ENCODE measurements around the gene KRT33B. TPM values are rescaled to one million over a fixed set of nuclear protein-coding genes. Genes with fewer than 3 reads are reported as not detected.

KRT33B gene
- total RNA-seq, 1 experiment from 2014 or later: not detected

DNA sequence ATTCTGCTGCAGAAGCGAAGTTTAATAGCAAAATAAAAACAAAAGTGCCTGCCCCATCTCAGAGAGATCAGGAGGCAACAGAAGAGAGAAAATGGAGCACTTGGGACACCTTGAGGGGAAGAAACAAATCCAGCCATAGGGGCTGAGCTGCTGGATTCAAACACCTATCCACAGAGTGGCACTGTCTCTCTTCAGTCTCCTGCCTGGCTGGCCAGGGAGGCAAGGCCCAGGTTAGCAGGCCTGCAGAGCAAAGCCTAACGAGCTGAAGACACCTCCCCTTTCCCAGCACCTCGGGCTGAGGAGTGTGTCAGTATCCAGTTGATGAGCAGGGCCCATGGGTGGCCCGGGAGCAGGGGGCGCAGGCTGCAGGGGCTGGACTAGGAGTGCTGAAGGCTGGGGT is 36.6 kb upstream of the KRT33B start:
- Histone ChIP-seq H3K23ac (ENCODE audit: insufficient read length, low read depth, low read length) (no peak overlapping the region), H3K9me3 (ENCODE audit: control insufficient read depth, low read depth, low read length) (no peaks in the 10 kb centered on the region), H4K20me1 (ENCODE audit: control insufficient read depth, insufficient read depth, insufficient read length) (no peaks in the 10 kb centered on the region), H3K27ac (ENCODE audit: insufficient read length, low read depth, low read length) (no peak overlapping the region), H2AK5ac (ENCODE audit: insufficient read length, low read length) (no peak overlapping the region), H2BK20ac (ENCODE audit: low read depth, low read length, poor library complexity, severe bottlenecking) (no peak overlapping the region), H2BK5ac (ENCODE audit: insufficient read length, low read length) (no peak overlapping the region), H3K4me2 (ENCODE audit: insufficient read depth, insufficient read length, low read length) (no peak overlapping the region), H2BK120ac (ENCODE audit: low read depth, low read length, poor library complexity, severe bottlenecking) (no peak overlapping the region), H3T11ph (ENCODE audit: low read length) (no peak overlapping the region), H3K9ac (ENCODE audit: extremely low read depth, insufficient read length, low read length) (no peak overlapping the region), H4K5ac (ENCODE audit: insufficient read length, low read depth, low read length) (no peak overlapping the region), H3K56ac (ENCODE audit: insufficient read length, low read depth, low read length) (no peak overlapping the region), H3K79me2 (ENCODE audit: insufficient read depth, low read length) (no peaks in the 10 kb centered on the region), H2AFZ (ENCODE audit: low read length) (no peak overlapping the region), H3K18ac (ENCODE audit: insufficient read length, low read depth, low read length) (no peak overlapping the region), H2BK12ac (ENCODE audit: insufficient read length, low read depth, low read length) (no peak overlapping the region), H4K91ac (ENCODE audit: insufficient read length, low read depth, low read length) (no peak overlapping the region), H3K14ac (ENCODE audit: insufficient read depth, low read length) (0 out of 2 replicates have a peak overlapping the region, but pooled peaks have one; percentile 6), H4K8ac (replicated peaks; ENCODE audit: insufficient read length, low read depth, low read length) (no peak overlapping the region), H3K23me2 (ENCODE audit: insufficient read length, low read depth, low read length, poor library complexity, severe bottlenecking) (no peaks in the 10 kb centered on the region), H3K4ac (ENCODE audit: low read depth, low read length) (no peak overlapping the region), H3K27me3 (ENCODE audit: insufficient read depth, low read length) (no peaks in the 10 kb centered on the region), H2BK15ac (ENCODE audit: low read depth, low read length) (no peak overlapping the region), H3K79me1 (ENCODE audit: insufficient read depth, low read depth, low read length, poor library complexity, severe bottlenecking) (no peaks in the 10 kb centered on the region), H3K4me1 (ENCODE audit: insufficient read depth, low read length) (0 out of 2 replicates have a peak, but pooled peaks cover 2% of the 10 kb centered on the region)
- no CpG with 5 or more reads among the region's 5 CpGs for WGBS (ENCODE audit: extremely low coverage, insufficient read length, low lambda C conversion rate)
- Mint-ChIP-seq H3K36me3 (ENCODE audit: insufficient read depth in 1 of 3, low read depth in 3 of 3) (no peaks in the 10 kb centered on the region), H3K9me3 (no peaks in the 10 kb centered on the region), H3K27me3 (ENCODE audit: low read depth) (peaks cover 3% of the 10 kb centered on the region), H3K27ac (no peak overlapping the region), H3K4me3 (no peak overlapping the region), H3K4me1 (peaks cover 6 to 10% of the 10 kb centered on the region in 2 experiments)
- TF ChIP-seq, protein P1, sequence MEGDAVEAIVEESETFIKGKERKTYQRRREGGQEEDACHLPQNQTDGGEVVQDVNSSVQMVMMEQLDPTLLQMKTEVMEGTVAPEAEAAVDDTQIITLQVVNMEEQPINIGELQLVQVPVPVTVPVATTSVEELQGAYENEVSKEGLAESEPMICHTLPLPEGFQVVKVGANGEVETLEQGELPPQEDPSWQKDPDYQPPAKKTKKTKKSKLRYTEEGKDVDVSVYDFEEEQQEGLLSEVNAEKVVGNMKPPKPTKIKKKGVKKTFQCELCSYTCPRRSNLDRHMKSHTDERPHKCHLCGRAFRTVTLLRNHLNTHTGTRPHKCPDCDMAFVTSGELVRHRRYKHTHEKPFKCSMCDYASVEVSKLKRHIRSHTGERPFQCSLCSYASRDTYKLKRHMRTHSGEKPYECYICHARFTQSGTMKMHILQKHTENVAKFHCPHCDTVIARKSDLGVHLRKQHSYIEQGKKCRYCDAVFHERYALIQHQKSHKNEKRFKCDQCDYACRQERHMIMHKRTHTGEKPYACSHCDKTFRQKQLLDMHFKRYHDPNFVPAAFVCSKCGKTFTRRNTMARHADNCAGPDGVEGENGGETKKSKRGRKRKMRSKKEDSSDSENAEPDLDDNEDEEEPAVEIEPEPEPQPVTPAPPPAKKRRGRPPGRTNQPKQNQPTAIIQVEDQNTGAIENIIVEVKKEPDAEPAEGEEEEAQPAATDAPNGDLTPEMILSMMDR (conservative IDR thresholded peaks at IDR 0.05): 0 out of 3 replicates have a peak, but pooled peaks have one; percentile 12
- no peak for DNase-seq

All from H9 (cell line).